Chondrocyte (in vitro differentiated cells): ENCODE results near the gene NLRC5. TPM values are rescaled to one million over a fixed set of nuclear protein-coding genes. Genes with fewer than 3 reads are reported as not detected.

ENCODE experiments used
- DNase-seq: peaks from one replicate; pipeline ENCODE4 v3.0.0; 2021; ENCODE audit warnings: mixed read lengths, low spot score
- H3K27ac Mint-ChIP-seq: one replicate; pipeline ENCODE4 v1.8.0; 2021; ENCODE audit warnings: mild to moderate bottlenecking, moderate library complexity, mixed read lengths; ENCODE audit not compliant: unreplicated experiment
- H3K27me3 Mint-ChIP-seq: 2 replicates; pipeline ENCODE4 v1.8.0; 2021; ENCODE audit warnings: low read depth, mixed read lengths
- H3K36me3 Mint-ChIP-seq: 2 replicates; pipeline ENCODE4 v1.8.0; 2021; ENCODE audit warnings: low read depth, mixed read lengths
- H3K4me1 Mint-ChIP-seq: 2 replicates; pipeline ENCODE4 v1.8.0; 2021; ENCODE audit warnings: low read depth, mild to moderate bottlenecking, mixed read lengths
- H3K4me3 Mint-ChIP-seq: one replicate; pipeline ENCODE4 v1.8.0; 2021; ENCODE audit warnings: mild to moderate bottlenecking, moderate library complexity, mixed read lengths; ENCODE audit not compliant: unreplicated experiment
- H3K9me3 Mint-ChIP-seq: 2 replicates; pipeline ENCODE4 v1.8.0; 2021; ENCODE audit warnings: low read depth, mixed read lengths
- total RNA-seq: library from RNA; stranded (reverse); gene quantifications from 3 replicates; pipeline ENCODE4 v1.2.1, GENCODE V29; 2021
- TF ChIP-seq, protein P1 (sequence below): fragments of 200-600 bp; sonication (generic); IDR thresholded peaks from 2 replicates; pipeline ENCODE4 v1.5.0; 2021; ENCODE audit warnings: antibody characterized with exemption, mild to moderate bottlenecking, moderate library complexity

NLRC5 gene
- total RNA-seq, 1 donor from 2014 or later = 6.3 TPM

GRCh38 chr16:57125376-57125775 lies 136.0 kb downstream of the NLRC5 start:
- Mint-ChIP-seq H3K27ac (no peak overlapping the region), H3K36me3 (peaks cover 10% of the 10 kb centered on the region), H3K27me3 (no peaks in the 10 kb centered on the region)

DNA sequence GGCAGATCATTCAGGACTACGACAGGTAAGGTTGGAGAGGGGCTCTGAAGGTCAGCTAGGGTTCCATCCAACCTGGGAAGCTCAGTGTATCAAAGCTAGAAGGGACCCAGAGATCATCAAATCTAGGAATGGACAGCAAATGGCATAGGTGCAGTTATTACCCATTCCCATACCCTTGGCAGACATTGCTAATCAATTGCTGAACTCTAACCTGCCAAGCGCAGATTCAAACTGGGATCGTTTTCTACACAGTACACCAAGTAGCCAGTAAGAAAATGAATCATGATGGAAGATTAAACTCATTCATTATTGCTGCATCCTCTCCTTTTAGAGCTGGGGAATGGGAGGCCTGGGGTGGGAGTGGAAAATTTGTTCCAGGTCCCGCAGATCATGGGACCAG lies 136.6 kb downstream of the NLRC5 start:
- no peaks in the 10 kb centered on the region for H3K4me1 Mint-ChIP-seq
- H3K27me3 Mint-ChIP-seq = no peaks in the 10 kb centered on the region
- no peak overlapping the region for H3K27ac Mint-ChIP-seq
- H3K9me3 Mint-ChIP-seq = no peaks in the 10 kb centered on the region
- H3K4me3 Mint-ChIP-seq = no peak overlapping the region
- DNase-seq = no peak
- peaks cover 10% of the 10 kb centered on the region for H3K36me3 Mint-ChIP-seq
- TF ChIP-seq, protein P1, sequence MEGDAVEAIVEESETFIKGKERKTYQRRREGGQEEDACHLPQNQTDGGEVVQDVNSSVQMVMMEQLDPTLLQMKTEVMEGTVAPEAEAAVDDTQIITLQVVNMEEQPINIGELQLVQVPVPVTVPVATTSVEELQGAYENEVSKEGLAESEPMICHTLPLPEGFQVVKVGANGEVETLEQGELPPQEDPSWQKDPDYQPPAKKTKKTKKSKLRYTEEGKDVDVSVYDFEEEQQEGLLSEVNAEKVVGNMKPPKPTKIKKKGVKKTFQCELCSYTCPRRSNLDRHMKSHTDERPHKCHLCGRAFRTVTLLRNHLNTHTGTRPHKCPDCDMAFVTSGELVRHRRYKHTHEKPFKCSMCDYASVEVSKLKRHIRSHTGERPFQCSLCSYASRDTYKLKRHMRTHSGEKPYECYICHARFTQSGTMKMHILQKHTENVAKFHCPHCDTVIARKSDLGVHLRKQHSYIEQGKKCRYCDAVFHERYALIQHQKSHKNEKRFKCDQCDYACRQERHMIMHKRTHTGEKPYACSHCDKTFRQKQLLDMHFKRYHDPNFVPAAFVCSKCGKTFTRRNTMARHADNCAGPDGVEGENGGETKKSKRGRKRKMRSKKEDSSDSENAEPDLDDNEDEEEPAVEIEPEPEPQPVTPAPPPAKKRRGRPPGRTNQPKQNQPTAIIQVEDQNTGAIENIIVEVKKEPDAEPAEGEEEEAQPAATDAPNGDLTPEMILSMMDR = no peak

More at GRCh38 chr16:57125376-57125775, 136.0 kb downstream of the NLRC5 start:
- no peaks in the 10 kb centered on the region for H3K9me3 Mint-ChIP-seq
- TF ChIP-seq, protein P1 = no peak
- DNase-seq = no peak
- H3K4me3 Mint-ChIP-seq = no peak overlapping the region
- H3K4me1 Mint-ChIP-seq = no peaks in the 10 kb centered on the region

DNA sequence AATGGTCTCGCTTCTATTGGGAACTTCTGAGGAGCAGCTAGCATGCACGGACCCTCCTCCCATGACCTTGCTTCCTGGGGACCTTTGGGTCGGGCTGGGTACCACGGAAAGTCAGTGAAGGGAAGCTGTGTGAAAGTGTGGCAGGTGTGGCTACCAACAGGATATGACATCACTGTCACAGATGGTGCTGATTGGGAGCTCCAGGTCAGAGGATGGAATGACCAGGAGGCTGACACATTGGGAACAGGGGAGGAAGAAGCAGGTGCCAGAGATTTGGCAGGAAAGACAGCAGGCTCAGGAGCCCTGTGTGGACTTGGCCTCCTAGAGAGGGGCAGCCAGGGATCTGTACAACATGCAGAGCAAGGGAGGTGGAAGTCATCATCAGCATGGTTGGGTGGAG lies 137.1 kb downstream of the NLRC5 start:
- no peak overlapping the region for H3K4me3 Mint-ChIP-seq
- no peak overlapping the region for H3K27ac Mint-ChIP-seq
- peaks cover 10% of the 10 kb centered on the region for H3K36me3 Mint-ChIP-seq
- TF ChIP-seq, protein P1 = no peak
- no peak for DNase-seq
- no peaks in the 10 kb centered on the region for H3K9me3 Mint-ChIP-seq
- no peaks in the 10 kb centered on the region for H3K4me1 Mint-ChIP-seq
- no peaks in the 10 kb centered on the region for H3K27me3 Mint-ChIP-seq

DNA sequence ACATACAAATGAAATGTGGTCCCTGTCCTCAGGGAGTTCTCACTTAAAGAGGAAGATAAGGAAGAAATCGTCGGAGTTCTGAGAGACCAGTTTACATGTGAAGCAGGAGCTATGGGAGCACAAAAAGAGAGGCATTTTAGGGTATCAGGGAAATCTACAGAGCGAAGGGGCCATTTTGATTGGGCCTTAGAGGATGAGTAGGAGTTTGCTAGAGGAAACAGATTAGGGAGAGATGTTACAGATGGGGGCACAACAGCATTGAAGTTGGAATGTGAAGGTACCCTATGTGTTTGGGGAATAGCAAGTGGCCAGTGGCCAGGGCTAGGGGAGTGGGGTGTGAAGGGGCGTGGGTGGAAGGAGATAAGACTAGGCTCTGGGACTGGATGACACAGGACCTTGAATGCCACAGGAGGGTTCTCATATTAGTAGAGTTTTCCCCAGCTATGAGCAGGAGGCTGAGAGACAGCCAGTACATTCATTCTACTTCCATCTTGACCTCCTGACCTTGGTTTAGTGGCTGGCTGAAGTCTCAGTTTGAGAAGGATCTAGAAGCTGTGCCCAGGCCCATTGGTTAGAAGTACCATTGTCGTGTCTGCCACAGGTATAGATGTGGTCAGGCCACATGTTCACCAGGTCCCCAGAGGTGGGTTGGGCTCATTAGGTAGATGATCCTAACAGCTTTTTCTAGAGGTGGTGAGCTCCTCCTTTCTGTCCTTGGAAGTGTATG lies 137.8 kb downstream of the NLRC5 start:
- Mint-ChIP-seq H3K4me3 (no peak overlapping the region), H3K36me3 (peaks cover 10% of the 10 kb centered on the region), H3K27ac (no peak overlapping the region), H3K4me1 (no peaks in the 10 kb centered on the region), H3K27me3 (no peaks in the 10 kb centered on the region), H3K9me3 (no peaks in the 10 kb centered on the region)
- TF ChIP-seq, protein P1 = no peak
- DNase-seq = no peak

DNA sequence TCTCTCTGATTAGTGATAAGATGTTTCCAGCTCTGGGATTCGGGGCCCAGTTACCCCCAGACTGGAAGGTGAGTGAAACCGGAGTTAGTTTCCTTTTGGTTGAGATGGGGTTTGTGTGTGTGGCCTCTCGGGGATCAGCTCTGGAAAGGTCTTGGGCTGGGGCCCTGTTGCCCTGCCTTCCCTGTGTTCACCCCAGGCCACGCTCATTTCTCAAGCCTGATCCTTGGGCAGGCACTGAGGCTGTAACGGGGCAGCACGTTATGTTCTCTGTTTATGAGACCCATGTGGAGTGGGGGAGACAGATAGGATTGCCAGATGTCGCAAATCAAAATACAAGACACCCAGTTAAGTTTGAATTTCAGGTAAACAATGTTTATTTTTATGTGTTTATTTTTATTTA lies 138.5 kb downstream of the NLRC5 start:
- H3K4me1 Mint-ChIP-seq = no peaks in the 10 kb centered on the region

More for the DNA sequence above, 138.5 kb downstream of the NLRC5 start:
- Mint-ChIP-seq H3K27ac (no peak overlapping the region), H3K27me3 (no peaks in the 10 kb centered on the region), H3K4me3 (no peak overlapping the region), H3K36me3 (peaks cover 8% of the 10 kb centered on the region), H3K9me3 (no peaks in the 10 kb centered on the region)
- TF ChIP-seq, protein P1 = no peak
- DNase-seq = no peak
